ENCODE measurements around the gene EPGN.
"Not testable (repeated sequence)": the region's sequence is repeated elsewhere in the genome, so short reads cannot be mapped to it uniquely, and the experiment has no call there.

The EPGN gene

GRCh38 chr4:74338792-74339333 is 30.6 kb downstream of the EPGN start:
- no peak for DNase-seq

GRCh38 chr4:74339501-74339900 is 31.2 kb downstream of the EPGN start:
- no peak for DNase-seq

GRCh38 chr4:74340421-74340820 is 32.2 kb downstream of the EPGN start:
- DNase-seq, result not testable (repeated sequence)

- no peak for DNase-seq
Observed at GRCh38 chr4:74344031-74344430, 35.8 kb downstream of the EPGN start.

GRCh38 chr4:74353858-74354257 is 45.6 kb downstream of the EPGN start:
- no peak for DNase-seq

GRCh38 chr4:74357965-74358364 is 49.7 kb downstream of the EPGN start:
- no peak for DNase-seq

GRCh38 chr4:74361671-74362070 is 53.4 kb downstream of the EPGN start:
- DNase-seq, result no peak

- no peak for DNase-seq
Observed at GRCh38 chr4:74362347-74362746, 54.1 kb downstream of the EPGN start.

GRCh38 chr4:74364256-74364651 is 56.0 kb downstream of the EPGN start:
- DNase-seq, result no peak

- DNase-seq, result no peak
Observed at GRCh38 chr4:74364652-74365491, 56.6 kb downstream of the EPGN start, which contains the start of gene EREG. EREG (plus strand) TSS chr4:74365145; CDS start chr4:74365309, 164 bp downstream.

GRCh38 chr4:74365761-74366160 is 57.5 kb downstream of the EPGN start:
- no peak for DNase-seq
